ENCODE data around the gene DQX1.

DQX1 gene

DNA sequence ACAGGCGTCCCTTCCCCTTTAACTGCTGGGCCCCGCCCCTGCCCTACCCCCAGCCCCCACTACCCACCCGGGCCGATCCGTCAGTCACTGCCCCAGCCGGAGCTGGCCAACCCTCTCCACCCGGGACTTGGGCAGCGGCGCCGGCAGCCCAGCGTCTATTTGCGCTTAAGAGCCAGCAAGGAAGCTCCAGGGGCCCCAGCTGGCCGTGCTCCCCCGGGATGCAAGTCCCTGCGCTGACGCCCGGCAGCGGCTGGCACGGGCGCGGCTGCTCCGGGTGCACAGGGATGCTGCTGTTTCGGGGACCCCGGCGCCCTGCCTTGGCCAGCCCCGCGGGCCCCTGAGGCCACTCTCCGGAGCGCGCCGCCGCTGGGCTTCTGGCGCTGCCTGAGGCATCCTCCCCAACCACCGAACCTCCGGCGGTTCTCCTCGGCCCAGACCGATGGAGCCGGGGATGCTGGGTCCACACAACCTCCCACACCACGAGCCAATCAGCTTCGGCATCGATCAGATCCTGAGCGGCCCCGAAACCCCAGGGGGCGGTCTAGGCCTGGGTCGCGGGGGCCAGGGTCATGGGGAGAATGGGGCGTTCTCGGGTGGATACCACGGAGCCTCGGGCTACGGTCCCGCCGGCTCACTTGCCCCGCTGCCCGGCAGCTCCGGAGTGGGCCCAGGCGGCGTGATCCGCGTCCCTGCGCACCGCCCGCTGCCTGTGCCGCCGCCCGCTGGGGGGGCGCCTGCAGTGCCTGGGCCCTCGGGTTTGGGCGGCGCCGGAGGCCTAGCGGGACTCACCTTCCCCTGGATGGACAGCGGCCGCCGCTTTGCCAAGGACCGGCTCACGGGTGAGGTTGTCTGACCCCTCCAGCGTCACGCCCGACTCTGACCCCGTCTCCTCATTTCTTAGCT, 11.4 kb downstream of the DQX1 start, which contains the start of gene TLX2:
Gene TLX2 (plus strand): TSS at position 83 of the 903 bp plus-strand sequence. CDS start 357 bp downstream, at position 440.
- no peaks in the 10 kb centered on the region for H3K36me3 ChIP-seq (ENCODE audit: insufficient read depth, low read length)
- 0 out of 2 replicates have a peak, but pooled peaks cover 2% of the 10 kb centered on the region for H3K4me1 ChIP-seq (ENCODE audit: insufficient read depth, low read length)
- no peak within 1 kb of the TSS for H3K27ac ChIP-seq (ENCODE audit: low read depth, low read length)
- H3K9ac ChIP-seq (ENCODE audit: low read depth, low read length): no peak within 1 kb of the TSS
- peaks cover 6% of the 10 kb centered on the region; the same call in 1 of the 2 replicates for H3K9me3 ChIP-seq (ENCODE audit: insufficient read depth, low read depth, low read length)
- WGBS: 3% methylated on average over 82 of the region's 82 CpGs
- peak within 1 kb of the TSS; percentile 37 for H3K4me3 ChIP-seq (ENCODE audit: low read length)
- H3K27me3 ChIP-seq (ENCODE audit: insufficient read depth, low read length): peaks cover 100% of the 10 kb centered on the region

DNA sequence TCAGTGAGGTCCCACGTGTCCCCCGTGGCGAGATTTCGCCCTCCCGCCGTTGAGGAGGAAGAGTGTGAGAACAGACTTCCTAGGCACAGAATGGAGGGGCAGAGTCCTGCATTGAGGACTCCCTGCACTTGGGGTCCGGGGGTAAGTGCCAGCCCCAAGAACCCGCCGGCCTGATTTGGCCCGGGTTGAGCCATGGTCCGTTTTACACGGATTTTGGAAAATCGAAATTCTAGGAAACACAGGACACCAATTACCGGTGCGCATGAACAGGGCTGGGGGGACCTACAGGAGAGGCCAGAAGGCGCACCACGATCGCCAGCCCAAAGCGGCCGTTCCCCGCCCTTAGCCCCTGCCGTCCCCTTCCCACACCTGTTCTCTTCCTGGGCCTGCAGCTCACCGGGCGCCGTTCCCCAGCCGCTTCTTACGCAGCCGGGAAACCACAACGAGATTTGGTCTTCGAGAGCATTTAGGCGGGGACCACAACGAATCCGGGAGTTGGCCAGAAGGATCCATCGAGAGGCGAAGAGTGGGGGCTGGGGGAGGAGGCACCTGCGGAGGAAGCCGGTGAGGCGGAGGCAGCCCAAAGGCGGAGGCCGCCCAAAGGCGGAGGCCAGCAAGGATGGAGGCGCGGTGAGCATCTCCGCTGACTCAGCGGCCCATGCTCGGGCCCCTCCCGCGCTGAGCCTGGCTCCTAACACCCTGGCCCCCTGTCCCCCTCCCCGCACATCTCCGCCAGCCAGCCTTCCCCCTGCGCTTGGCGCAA, 12.2 kb downstream of the DQX1 start:
- peaks cover 100% of the 10 kb centered on the region for H3K27me3 ChIP-seq (ENCODE audit: insufficient read depth, low read length)
- H3K4me3 ChIP-seq (ENCODE audit: low read length): peak overlapping the region; percentile 26
- peaks cover 6% of the 10 kb centered on the region; the same call in 1 of the 2 replicates for H3K9me3 ChIP-seq (ENCODE audit: insufficient read depth, low read depth, low read length)
- no peaks in the 10 kb centered on the region for H3K36me3 ChIP-seq (ENCODE audit: insufficient read depth, low read length)
- WGBS: 1% methylated on average over 52 of the region's 52 CpGs
- no peak overlapping the region for H3K9ac ChIP-seq (ENCODE audit: low read depth, low read length)
- no peak overlapping the region for H3K27ac ChIP-seq (ENCODE audit: low read depth, low read length)
- 0 out of 2 replicates have a peak, but pooled peaks cover 3% of the 10 kb centered on the region for H3K4me1 ChIP-seq (ENCODE audit: insufficient read depth, low read length)

DNA sequence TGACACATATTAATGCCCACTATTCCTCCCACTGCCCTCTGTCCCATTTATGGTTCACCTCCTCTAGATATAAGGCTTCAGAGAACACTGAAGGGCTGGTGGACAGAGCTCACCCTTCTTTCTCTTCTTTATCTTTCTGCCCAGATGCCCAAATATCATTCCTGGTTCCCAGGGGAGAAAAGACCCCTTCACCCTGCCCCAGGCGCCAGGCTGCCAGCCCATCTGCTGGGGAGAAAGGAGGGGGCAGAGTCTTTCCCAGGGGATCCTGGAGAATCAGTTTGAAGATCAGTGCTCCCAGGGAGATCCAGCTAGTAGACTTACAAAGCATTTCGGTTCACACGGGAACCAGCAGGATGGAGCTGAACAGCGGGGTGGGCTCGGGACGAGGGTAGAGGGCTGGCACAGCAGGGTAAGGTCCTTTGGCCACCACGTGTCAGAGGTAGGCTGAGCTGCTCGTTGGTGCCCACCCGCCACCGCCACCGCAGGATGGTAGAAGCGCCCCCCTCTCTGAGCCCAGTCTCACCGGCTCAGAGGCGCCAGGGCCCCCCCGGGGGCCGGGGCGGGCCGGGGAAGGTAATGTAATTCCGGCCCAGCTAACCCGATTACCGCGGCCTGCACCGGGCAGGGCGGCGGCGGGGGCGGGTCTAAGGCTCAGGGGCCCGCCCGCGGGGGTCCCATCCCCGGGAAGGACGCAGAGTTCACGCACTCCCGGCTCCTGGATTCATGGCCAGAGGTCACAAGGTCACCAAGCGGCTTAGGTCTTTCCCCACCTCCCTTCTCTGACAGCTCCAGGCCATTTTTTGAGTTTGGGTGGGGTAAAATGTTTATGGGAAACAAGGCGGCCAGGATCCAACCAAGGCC, 13.1 kb downstream of the DQX1 start:
- Histone ChIP-seq H3K4me1 (ENCODE audit: insufficient read depth, low read length) (peaks cover 8% of the 10 kb centered on the region; the same call in 1 of the 2 replicates), H3K36me3 (ENCODE audit: insufficient read depth, low read length) (no peaks in the 10 kb centered on the region), H3K27ac (ENCODE audit: low read depth, low read length) (no peak overlapping the region), H3K9ac (ENCODE audit: low read depth, low read length) (no peak overlapping the region), H3K9me3 (ENCODE audit: insufficient read depth, low read depth, low read length) (peaks cover 6% of the 10 kb centered on the region; the same call in 1 of the 2 replicates), H3K27me3 (ENCODE audit: insufficient read depth, low read length) (peaks cover 98% of the 10 kb centered on the region), H3K4me3 (ENCODE audit: low read length) (peak overlapping the region; percentile 26; the same call in 1 of the 2 replicates)
- 3% methylated on average over 36 of the region's 36 CpGs for WGBS

- Histone ChIP-seq H3K36me3 (ENCODE audit: insufficient read depth, low read length) (no peaks in the 10 kb centered on the region), H3K27ac (ENCODE audit: low read depth, low read length) (no peak overlapping the region), H3K4me1 (ENCODE audit: insufficient read depth, low read length) (peaks cover 13% of the 10 kb centered on the region; the same call in 1 of the 2 replicates), H3K9ac (ENCODE audit: low read depth, low read length) (no peak overlapping the region), H3K4me3 (ENCODE audit: low read length) (no peak overlapping the region), H3K27me3 (ENCODE audit: insufficient read depth, low read length) (peaks cover 81% of the 10 kb centered on the region), H3K9me3 (ENCODE audit: insufficient read depth, low read depth, low read length) (peaks cover under 1% of the 10 kb centered on the region; the same call in 1 of the 2 replicates)
- WGBS: 75% methylated on average over 11 of the region's 11 CpGs
These were observed 14.7 kb downstream of the DQX1 start for GRCh38 chr2:74511104-74511989.

GRCh38 chr2:74510272-74510671, 15.8 kb downstream of the DQX1 start:
- peaks cover 8% of the 10 kb centered on the region for H3K36me3 ChIP-seq (ENCODE audit: insufficient read depth, low read length)
- no peak overlapping the region for H3K27ac ChIP-seq (ENCODE audit: low read depth, low read length)
- H3K27me3 ChIP-seq (ENCODE audit: insufficient read depth, low read length): peaks cover 76% of the 10 kb centered on the region
- 86% methylated on average over 4 of the region's 4 CpGs for WGBS
- H3K9me3 ChIP-seq (ENCODE audit: insufficient read depth, low read depth, low read length): no peaks in the 10 kb centered on the region
- H3K9ac ChIP-seq (ENCODE audit: low read depth, low read length): no peak overlapping the region
- H3K4me3 ChIP-seq (ENCODE audit: low read length): no peak overlapping the region
- peaks cover 13% of the 10 kb centered on the region; the same call in 1 of the 2 replicates for H3K4me1 ChIP-seq (ENCODE audit: insufficient read depth, low read length)

DNA sequence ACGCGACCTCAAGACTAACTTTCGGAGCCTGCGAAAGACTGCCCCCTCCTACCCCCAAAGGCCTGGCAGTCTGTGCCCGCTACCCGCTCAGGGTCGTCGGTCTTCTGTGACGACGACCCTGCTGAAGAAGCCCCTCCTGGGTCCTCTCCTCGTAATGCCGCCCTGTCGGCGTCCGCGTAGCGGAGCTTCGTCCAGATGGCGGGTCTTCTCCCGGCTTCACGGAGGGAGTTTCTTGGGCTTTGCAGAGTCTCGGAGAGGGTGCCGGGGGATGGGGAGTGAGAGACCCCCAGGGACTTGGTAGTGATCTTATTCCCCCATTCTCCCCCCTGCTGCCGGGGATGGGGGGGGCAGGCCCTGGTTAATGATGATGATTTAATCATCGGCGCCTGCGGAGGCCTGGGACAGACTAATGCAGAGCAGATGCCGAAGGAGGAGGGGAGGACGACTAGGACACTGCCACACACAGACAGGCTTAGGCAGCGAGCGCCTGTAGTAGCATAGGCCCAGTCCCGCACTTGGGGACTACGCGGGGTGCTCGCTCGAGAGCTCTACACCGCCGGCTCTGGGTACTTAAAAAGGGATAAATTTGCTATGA, 18.0 kb downstream of the DQX1 start:
- Histone ChIP-seq H3K36me3 (ENCODE audit: insufficient read depth, low read length) (peaks cover 14% of the 10 kb centered on the region), H3K9ac (ENCODE audit: low read depth, low read length) (peak overlapping the region; percentile 90), H3K4me1 (ENCODE audit: insufficient read depth, low read length) (peaks cover 17% of the 10 kb centered on the region; the same call in 1 of the 2 replicates), H3K27me3 (ENCODE audit: insufficient read depth, low read length) (peaks cover 76% of the 10 kb centered on the region), H3K27ac (ENCODE audit: low read depth, low read length) (peak overlapping the region; percentile 95; the same call in 1 of the 2 replicates), H3K9me3 (ENCODE audit: insufficient read depth, low read depth, low read length) (no peaks in the 10 kb centered on the region), H3K4me3 (ENCODE audit: low read length) (peak overlapping the region; percentile 79)
- 5% methylated on average over 36 of the region's 38 CpGs for WGBS

DNA sequence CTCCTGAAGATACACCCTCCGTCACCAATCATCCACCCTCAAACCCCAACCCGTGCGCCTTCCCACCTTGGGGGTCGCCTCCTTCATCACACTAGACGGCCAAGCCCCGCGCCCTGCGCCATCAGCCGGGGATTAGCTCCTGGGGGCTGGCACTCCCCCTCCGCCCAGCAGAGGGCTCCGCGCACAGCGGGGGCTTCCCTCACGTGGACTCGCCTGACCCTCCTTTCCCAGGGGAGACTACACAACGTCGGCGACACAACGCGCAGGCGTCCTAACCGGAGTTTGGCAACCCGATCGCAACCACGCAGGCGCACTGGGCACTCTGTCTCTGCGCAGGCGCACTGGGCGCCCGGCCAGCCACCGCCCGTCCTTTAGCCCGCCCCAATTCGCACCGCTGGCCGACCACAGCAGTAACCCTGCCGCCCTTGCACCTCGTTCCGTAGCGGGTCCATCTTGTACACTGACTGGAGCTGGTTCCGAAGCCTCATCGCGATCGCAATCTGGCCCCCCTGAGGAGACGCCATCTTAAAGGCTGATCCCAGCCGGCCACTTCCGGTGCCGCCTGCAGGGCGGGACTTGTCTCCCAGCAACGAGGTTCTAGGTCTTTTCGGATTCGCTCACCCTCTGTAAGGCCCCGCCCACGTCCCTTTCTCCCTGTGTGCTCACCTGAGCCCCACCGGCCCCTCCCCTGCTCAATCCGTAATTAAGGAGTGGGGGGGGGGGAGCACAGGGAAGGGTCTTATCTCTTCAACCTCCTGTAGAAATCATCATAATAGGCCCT, 18.7 kb downstream of the DQX1 start, which contains the start of gene PCGF1:
Gene PCGF1 (minus strand): TSS at position 551 of the 781 bp plus-strand sequence. CDS start 27 bp downstream, at position 524.
- H3K4me1 ChIP-seq (ENCODE audit: insufficient read depth, low read length): peaks cover 17% of the 10 kb centered on the region; the same call in 1 of the 2 replicates
- peak within 1 kb of the TSS; percentile 95 for H3K27ac ChIP-seq (ENCODE audit: low read depth, low read length)
- no peaks in the 10 kb centered on the region for H3K9me3 ChIP-seq (ENCODE audit: insufficient read depth, low read depth, low read length)
- under 1% methylated on average over 53 of the region's 56 CpGs for WGBS
- H3K9ac ChIP-seq (ENCODE audit: low read depth, low read length): peak within 1 kb of the TSS; percentile 90
- H3K27me3 ChIP-seq (ENCODE audit: insufficient read depth, low read length): peaks cover 76% of the 10 kb centered on the region
- peaks cover 14% of the 10 kb centered on the region for H3K36me3 ChIP-seq (ENCODE audit: insufficient read depth, low read length)
- peak within 1 kb of the TSS; percentile 79 for H3K4me3 ChIP-seq (ENCODE audit: low read length)

GRCh38 chr2:74505448-74506246, 20.4 kb downstream of the DQX1 start:
- Histone ChIP-seq H3K4me3 (ENCODE audit: low read length) (no peak overlapping the region), H3K4me1 (ENCODE audit: insufficient read depth, low read length) (peaks cover 24% of the 10 kb centered on the region), H3K9me3 (ENCODE audit: insufficient read depth, low read depth, low read length) (no peaks in the 10 kb centered on the region), H3K36me3 (ENCODE audit: insufficient read depth, low read length) (peaks cover 14% of the 10 kb centered on the region), H3K27ac (ENCODE audit: low read depth, low read length) (no peak overlapping the region), H3K27me3 (ENCODE audit: insufficient read depth, low read length) (peaks cover 76% of the 10 kb centered on the region), H3K9ac (ENCODE audit: low read depth, low read length) (no peak overlapping the region)
- 96% methylated on average over 14 of the region's 14 CpGs for WGBS

Measured in HUES64 (cell line).